GM18508 (cell line): ENCODE results near the gene TGM4.

Source experiments
- ATAC-seq: cut with Tn5 transposase; IDR thresholded peaks from one replicate; pipeline ENCODE4 v1.9.1; 2021; ENCODE audit warnings: moderate number of reproducible peaks; ENCODE audit not compliant: insufficient read depth, unreplicated experiment

The TGM4 gene

GRCh38 chr3:44877333-44877732, 2.9 kb downstream of the TGM4 start:
- ATAC-seq = no peak

GRCh38 chr3:44880284-44880683, 5.9 kb downstream of the TGM4 start:
- ATAC-seq = no peak

GRCh38 chr3:44883213-44883955, 9.0 kb downstream of the TGM4 start:
- no peak for ATAC-seq

GRCh38 chr3:44883999-44884431, 9.6 kb downstream of the TGM4 start:
- ATAC-seq = no peak

- ATAC-seq = no peak
Measured at GRCh38 chr3:44885618-44886017, 11.2 kb downstream of the TGM4 start.

GRCh38 chr3:44886561-44886960, 12.2 kb downstream of the TGM4 start:
- ATAC-seq = no peak

- no peak for ATAC-seq
Measured at GRCh38 chr3:44887101-44887500, 12.7 kb downstream of the TGM4 start.

- no peak for ATAC-seq
Measured at GRCh38 chr3:44890258-44890657, 15.8 kb downstream of the TGM4 start.

- no peak for ATAC-seq
Measured at GRCh38 chr3:44890852-44891251, 16.4 kb downstream of the TGM4 start.

- no peak for ATAC-seq
Measured at GRCh38 chr3:44892689-44893088, 18.3 kb downstream of the TGM4 start.

GRCh38 chr3:44893097-44893496, 18.7 kb downstream of the TGM4 start:
- no peak for ATAC-seq

- no peak for ATAC-seq
Measured at GRCh38 chr3:44894485-44894884, 20.1 kb downstream of the TGM4 start.

GRCh38 chr3:44896440-44896839, 22.0 kb downstream of the TGM4 start:
- no peak for ATAC-seq

GRCh38 chr3:44899683-44900367, 25.4 kb downstream of the TGM4 start:
- ATAC-seq = no peak

GRCh38 chr3:44902628-44903027, 28.2 kb downstream of the TGM4 start:
- ATAC-seq = no peak

- no peak for ATAC-seq
Measured at GRCh38 chr3:44903314-44903713, 28.9 kb downstream of the TGM4 start.

GRCh38 chr3:44903751-44904150, 29.3 kb downstream of the TGM4 start:
- no peak for ATAC-seq

GRCh38 chr3:44905446-44906157, 31.2 kb downstream of the TGM4 start:
- ATAC-seq = no peak

- no peak for ATAC-seq
Measured at GRCh38 chr3:44906997-44907396, 32.6 kb downstream of the TGM4 start.

- ATAC-seq = no peak
Measured at GRCh38 chr3:44907612-44908011, 33.2 kb downstream of the TGM4 start.

GRCh38 chr3:44909063-44909462, 34.7 kb downstream of the TGM4 start:
- ATAC-seq = no peak
